GM18519 (cell line): ENCODE data around the gene ABCC3.

Experiments
- ATAC-seq: cut with Tn5 transposase; IDR thresholded peaks from one replicate; pipeline ENCODE4 v1.9.1; 2021; ENCODE audit warnings: mild to moderate bottlenecking, moderate library complexity; ENCODE audit not compliant: unreplicated experiment, low FRiP score

Gene ABCC3

DNA sequence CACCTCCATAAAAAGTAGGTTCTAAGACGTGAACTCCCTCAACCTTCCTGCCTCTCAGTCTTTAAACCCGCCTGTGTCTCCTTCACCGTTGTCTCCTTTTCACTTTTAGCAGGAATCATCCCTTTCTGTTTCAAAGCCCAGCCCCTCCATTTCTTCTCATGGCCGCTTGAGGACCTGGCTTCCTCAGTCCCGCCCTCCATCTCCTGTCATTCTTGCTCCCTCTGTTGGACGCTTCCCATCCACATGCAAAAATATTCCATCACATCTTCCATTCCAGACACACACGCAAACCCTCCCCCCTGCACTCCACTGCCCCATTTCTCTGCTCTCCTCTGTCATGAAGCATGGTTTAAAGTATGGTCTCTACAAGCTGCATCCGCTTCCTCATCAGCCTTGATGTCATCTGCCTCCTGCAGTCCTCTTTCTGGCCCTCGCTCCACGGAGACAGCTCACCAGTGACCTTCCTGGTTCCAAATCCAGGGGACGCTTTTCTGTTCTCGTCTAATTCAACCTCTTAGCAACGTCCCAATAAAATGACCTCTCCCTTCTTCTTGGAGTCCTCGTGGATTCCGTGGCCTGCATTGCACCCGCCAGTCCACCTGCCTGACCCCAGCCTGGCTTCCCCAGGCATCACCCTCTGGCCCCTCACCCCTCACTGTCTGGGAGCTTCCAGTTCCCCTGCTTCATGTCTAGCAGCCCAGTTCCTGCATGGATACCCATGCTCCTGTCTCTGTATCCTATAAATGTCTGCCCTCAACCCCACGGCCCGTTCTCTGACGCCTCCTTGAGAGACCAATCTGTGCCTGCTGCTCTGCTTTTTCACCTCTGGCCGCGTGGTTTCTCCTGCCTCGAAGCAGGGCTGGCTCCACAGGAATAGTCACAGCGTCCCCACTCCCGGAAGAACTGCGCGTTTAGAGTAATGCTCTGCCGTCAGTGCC, 46.9 kb downstream of the ABCC3 start:
- ATAC-seq = no peak

DNA sequence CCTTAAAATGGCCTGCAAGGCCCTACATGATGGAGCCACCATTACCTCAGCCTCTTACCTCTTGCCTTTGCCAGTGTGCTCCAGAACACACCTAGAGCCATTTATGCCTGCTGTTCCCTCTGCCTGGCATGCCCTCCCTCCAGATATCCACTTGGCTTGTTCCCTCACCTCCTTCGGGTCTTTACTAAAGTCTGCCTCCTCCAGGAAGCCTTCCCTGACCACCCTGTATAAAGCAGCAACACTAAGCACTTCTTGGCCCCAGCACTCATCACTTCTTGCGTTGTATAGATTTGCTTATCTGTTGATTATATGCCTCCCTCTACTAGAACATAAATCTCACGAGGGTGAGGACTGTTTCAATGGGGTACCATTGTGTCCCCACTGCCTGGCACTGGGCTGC, 47.8 kb downstream of the ABCC3 start:
- no peak for ATAC-seq

DNA sequence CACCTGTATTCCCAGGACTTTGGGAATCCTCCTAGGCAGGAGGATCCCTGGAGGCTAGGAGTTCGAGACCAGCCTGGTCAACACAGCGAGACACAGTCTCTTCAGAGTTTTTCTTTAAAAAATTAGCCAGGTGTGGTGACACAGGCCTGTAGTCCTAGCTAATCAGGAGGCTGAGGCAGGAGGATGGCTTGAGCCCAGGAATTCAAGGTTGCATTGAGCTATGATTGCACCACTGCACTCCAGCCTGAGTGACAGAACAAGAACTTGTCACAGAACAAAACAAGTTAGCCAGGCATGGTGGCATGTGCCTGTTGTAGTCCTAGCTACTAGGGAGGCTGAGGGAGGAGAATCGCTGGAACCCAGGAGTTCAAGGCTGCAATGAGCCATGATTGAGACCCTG, 48.3 kb downstream of the ABCC3 start:
- no peak for ATAC-seq

DNA sequence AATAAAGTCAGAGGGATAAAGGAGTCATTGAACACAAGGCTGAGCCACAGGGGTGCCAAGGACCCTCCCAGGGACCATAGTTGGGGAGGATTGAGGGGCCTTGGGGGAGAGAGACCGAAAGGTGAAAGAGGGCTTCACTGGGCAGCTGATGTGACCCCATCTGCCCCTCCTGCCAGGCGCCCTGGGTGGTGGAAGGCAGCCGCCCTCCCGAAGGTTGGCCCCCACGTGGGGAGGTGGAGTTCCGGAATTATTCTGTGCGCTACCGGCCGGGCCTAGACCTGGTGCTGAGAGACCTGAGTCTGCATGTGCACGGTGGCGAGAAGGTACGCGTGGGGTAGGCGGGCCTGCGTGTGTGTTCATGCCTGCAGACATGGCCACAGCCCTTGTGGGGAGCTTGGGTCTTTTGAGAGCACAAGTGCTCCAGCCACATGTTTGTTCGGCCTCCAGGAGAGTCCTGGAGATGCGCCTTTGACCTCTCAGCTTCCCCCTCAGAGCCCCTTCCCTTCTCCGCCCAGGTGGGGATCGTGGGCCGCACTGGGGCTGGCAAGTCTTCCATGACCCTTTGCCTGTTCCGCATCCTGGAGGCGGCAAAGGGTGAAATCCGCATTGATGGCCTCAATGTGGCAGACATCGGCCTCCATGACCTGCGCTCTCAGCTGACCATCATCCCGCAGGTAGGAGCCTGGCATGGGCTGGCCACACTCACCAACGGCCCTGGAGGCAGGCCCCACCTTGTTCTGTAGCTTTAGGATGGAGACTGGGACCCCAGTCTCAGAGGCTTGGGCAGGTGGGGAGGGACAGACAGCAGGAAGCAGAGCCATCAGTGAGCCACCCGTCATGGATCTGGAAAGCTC, 49.0 kb downstream of the ABCC3 start:
- ATAC-seq = no peak

GRCh38 chr17:50684288-50684611, 49.6 kb downstream of the ABCC3 start:
- ATAC-seq = no peak

- no peak for ATAC-seq
Observed at GRCh38 chr17:50684612-50685333, 50.1 kb downstream of the ABCC3 start.

DNA sequence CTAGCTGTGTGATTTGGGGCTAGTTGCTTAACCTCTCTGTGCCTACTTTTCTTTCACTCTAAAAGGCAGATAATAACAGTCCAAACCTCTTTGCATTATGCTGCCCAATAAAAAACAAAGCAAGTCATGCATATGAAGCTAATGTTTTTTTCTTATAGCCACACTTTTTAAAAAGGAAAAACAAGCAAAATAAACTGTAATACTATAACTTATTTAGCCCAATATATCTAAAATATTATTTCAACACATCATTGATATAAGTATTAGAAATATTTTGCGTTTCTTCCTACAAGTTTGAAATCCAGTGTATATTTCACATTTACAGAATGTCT, 50.6 kb downstream of the ABCC3 start:
- ATAC-seq = no peak

DNA sequence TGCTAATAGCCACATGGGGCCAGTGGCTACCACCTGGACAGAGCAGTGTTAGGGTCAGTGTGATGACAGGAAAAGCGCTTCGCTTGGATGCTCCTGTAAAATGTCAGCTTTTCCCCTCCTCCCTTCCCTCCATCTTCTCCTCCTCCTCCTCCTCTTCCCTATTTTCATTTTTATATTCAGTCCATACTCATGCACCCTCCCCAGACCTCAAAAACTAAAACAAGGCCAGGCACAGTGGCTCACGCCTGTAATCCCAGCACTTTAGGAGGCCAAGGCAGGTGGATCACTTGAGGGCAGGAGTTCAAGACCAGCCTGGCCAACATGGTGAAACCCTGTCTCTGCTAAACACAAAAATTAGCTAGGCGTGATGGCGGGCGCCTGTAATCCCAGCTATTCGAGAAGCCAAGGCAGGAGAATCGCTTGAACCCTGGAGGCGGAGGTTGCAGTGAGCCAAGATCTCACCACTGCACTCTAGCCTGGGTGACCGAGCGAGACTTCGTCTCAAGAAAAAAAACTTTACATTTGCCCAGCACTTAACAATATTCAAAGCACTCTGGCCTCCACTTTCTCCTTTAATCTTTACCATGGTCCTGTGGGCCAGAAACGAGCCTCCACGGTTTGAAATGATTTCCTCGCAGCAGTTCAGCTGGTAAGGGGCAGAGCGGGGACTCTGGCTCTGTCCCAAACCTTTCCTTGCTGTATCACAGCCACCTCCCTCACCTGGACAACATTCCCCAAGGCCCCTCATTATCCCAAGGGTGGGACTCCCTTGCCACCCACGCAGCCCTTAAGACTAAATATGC, 51.2 kb downstream of the ABCC3 start:
- no peak for ATAC-seq

GRCh38 chr17:50686494-50687199, 52.0 kb downstream of the ABCC3 start:
- no peak for ATAC-seq

DNA sequence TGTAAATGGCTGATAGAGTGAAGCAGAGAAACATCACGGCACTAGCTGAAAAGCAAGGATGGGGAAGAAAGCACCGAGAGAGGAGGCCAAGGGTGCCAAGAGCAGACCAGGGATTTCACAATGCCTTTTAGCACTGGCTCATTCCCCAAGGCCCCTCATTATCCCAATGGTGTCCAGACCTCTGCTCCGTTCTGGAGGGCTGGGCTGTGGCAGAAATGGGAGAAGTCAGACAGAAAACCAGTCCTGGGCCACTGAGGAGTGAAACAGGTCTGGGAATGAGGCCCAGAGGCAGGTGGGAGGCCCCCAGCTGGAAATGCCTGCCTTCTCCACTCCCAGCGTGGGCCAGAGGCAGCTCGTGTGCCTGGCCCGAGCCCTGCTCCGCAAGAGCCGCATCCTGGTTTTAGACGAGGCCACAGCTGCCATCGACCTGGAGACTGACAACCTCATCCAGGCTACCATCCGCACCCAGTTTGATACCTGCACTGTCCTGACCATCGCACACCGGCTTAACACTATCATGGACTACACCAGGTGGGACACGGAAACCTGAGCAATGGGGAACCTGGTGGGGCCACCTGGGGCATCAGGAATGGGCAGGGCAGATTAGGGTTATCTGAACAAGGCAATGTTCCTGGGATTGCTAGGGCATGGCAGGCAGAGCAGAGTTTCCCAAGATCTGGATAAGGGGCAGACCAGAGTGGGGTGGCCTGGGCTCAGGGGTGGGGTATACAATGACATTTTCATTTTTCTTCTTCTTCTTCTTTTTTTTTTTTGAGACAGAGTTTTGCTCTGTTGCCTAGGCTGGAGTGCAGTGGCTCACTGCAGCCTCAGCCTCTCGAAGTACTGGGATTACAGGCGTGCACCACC, 52.8 kb downstream of the ABCC3 start:
- no peak for ATAC-seq

DNA sequence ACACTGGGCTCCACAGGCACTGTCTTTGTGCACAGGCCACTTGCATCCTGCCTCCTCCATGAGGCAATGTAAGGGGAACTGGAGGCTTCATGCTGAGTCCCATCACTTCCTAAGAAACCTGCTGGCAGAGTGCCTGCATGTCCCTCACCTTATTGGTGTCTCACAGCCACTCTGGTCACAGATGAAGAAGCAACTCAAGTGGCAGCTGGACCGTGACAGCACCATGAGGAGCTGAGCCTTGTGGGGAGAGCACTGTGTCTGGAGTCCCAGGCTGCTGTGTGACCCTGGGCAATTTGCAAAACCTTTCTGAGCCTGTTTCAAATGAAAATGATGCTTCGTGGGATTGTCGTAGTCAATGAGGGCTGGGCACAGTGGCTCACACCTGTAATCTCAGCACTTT, 53.6 kb downstream of the ABCC3 start:
- ATAC-seq = no peak

- ATAC-seq = no peak
Observed at GRCh38 chr17:50689251-50689650, 54.6 kb downstream of the ABCC3 start.

DNA sequence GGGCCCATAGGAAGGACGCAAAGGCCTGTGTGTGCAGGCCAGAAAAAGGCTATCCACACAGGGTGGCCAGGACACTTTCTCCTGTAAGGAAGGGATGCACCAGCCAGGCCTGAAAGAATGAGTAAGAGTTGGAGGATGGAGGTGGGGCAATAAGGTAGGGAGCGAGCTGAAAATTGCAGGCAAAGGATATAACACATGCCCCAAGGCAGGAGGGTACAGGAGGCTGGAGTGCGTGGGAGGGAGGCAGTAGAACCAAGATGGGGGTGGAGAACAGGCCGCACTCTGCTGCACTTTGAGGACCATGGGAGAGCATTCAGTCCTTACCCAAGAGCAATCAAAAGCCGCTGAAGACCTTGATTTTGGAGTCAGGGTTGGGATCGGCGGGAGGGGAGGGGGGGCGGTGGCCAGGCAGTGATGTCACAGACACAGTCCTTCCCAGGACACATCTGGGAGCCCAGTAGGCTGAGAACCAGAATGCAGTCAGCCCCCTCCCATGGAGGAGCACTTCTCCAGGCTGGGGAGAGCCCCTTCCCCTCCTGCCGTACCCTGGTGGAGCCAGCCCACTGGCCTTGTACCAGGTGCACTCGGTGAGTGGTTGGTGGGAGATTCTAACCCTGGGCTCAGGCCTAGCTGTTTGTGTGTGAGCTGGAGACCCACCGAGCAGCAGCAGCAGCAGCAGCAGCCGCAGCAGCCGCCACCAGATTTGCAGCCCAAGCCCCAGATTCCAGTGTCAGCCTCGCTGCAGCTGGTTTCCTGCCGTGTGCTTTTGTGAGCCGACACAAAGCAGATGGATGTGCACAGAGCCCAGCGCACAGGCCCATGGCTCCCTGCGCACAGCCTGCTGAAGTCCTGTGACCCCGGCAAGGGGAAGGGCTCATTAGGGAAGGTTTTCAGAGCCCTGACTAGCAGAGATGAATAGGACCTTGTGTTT, 55.5 kb downstream of the ABCC3 start:
- no peak for ATAC-seq

GRCh38 chr17:50690887-50691549, 56.3 kb downstream of the ABCC3 start:
- ATAC-seq = no peak

DNA sequence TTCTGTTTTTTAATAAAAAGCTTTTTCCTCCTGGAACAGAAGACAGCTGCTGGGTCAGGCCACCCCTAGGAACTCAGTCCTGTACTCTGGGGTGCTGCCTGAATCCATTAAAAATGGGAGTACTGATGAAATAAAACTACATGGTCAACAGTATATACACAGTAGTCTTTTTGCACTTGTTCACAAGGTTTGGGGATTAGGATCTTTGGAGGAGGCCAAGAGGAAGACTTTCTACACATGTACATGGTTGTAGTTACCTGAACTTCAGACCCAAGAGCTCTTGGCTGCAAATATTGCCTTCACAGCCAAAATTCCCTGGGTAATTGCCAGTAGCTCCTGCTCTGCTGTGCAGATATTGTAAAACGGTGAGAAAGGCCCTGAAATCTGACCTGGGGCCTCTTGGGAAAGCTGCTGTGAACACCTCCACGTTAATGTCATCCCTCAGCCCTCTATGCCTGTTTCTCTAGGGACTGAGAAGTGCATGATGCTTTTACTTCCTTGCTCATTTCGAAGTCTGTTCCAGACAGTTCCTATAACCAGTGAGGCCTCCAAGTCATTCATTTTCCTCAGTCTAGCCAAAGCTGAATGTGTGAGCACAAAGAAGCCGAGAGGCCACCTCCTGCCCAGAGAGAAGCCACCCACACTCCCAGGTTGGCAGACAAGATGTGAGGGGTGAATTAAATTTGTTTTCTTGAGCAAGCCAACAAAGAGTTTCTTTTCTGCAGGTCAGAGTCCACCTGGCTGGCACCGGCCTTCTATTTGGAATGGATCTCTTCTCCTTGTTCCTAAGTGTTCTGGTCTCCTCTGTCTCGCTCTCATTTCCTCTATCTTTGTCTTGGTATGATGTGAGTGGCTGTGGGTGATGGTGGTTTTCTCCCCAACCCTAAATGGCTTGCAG, 57.1 kb downstream of the ABCC3 start:
- no peak for ATAC-seq

DNA sequence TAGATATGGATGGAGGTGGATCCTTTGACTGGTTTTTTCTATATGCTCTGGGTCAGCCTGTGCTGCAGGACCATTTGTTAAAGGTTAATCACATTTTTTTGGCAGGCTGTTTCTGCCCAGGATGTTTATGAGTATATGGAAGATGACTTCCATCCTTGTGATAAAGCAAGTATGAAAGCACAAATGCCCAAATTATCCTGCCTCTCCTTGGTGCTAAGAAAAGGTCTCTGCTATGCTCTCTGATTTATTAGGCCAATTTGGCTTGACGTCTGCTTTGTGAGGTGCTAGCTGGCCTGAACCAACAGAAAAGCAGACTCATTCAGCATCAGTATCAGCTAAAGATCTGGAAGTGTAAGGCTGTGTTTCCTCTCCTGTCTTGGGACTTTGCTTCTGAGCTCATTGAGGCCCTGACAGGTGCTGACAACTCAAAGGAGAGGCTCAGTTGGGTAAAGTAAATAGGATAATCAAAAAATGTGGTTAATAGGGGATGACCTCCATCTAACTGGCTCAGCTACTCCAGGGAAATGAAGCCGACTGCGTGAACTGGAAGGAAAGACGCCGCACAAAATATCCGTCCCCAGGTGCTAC, 57.9 kb downstream of the ABCC3 start:
- no peak for ATAC-seq
